Measurements from ENCODE around the gene PRSS48.
"Not testable (repeated sequence)": the region's sequence is repeated elsewhere in the genome, so short reads cannot be mapped to it uniquely, and the experiment has no call there.

The PRSS48 gene

GRCh38 chr4:151228189-151229119 lies 48.5 kb upstream of the PRSS48 start:
- no peak overlapping the region for H3K4me3 ChIP-seq (ENCODE audit: low read depth in 1 of 2, low read length in 2 of 2)
- H3K79me2 ChIP-seq (ENCODE audit: insufficient read depth, low read length): no peaks in the 10 kb centered on the region
- no peaks in the 10 kb centered on the region for H3K4me1 ChIP-seq (ENCODE audit: insufficient read depth, low read length)
- no peaks in the 10 kb centered on the region for H4K20me1 ChIP-seq (ENCODE audit: insufficient read depth, low read length)
- H3K9me3 ChIP-seq (ENCODE audit: insufficient read depth, low read length, severe bottlenecking): no peaks in the 10 kb centered on the region
- no peak overlapping the region for H3K27ac ChIP-seq (ENCODE audit: low read length)
- no peak overlapping the region for H3K9ac ChIP-seq (ENCODE audit: low read depth, low read length)
- H3K27me3 ChIP-seq (ENCODE audit: insufficient read depth, low read length, poor library complexity): peaks cover 6% of the 10 kb centered on the region
- TF ChIP-seq CTCF (IDR thresholded peaks at IDR 0.05; ENCODE audit: borderline replicate concordance, extremely low read depth, low read length, poor library complexity, severe bottlenecking): no peak
- TF ChIP-seq EZH2 (IDR thresholded peaks at IDR 0.05; ENCODE audit: borderline replicate concordance, low read depth, low read length, severe bottlenecking): no peak
- no peak overlapping the region for H2AFZ ChIP-seq (ENCODE audit: low read depth, low read length)
- DNase-seq: no peak
- H3K36me3 ChIP-seq (ENCODE audit: insufficient read depth, low read length): no peaks in the 10 kb centered on the region
- no peak for ATAC-seq (ENCODE audit: insufficient read depth, low read depth)
- no peak overlapping the region for H3K4me2 ChIP-seq (ENCODE audit: insufficient read depth, low read length)

GRCh38 chr4:151231915-151232595 lies 44.9 kb upstream of the PRSS48 start:
- Histone ChIP-seq H3K9ac (ENCODE audit: low read depth, low read length) (no peak overlapping the region), H3K27ac (ENCODE audit: low read length) (no peak overlapping the region), H3K4me2 (ENCODE audit: insufficient read depth, low read length) (no peak overlapping the region), H3K36me3 (ENCODE audit: insufficient read depth, low read length) (no peaks in the 10 kb centered on the region), H4K20me1 (ENCODE audit: insufficient read depth, low read length) (no peaks in the 10 kb centered on the region), H3K9me3 (ENCODE audit: insufficient read depth, low read length, severe bottlenecking) (no peaks in the 10 kb centered on the region), H3K4me3 (ENCODE audit: low read depth in 1 of 2, low read length in 2 of 2) (no peak overlapping the region), H3K4me1 (ENCODE audit: insufficient read depth, low read length) (no peaks in the 10 kb centered on the region), H3K27me3 (ENCODE audit: insufficient read depth, low read length, poor library complexity) (peaks cover 3% of the 10 kb centered on the region), H2AFZ (ENCODE audit: low read depth, low read length) (no peak overlapping the region), H3K79me2 (ENCODE audit: insufficient read depth, low read length) (no peaks in the 10 kb centered on the region)
- DNase-seq (no peak), ATAC-seq (ENCODE audit: insufficient read depth, low read depth) (no peak)
- no peak for TF ChIP-seq EZH2 (IDR thresholded peaks at IDR 0.05; ENCODE audit: borderline replicate concordance, low read depth, low read length, severe bottlenecking)
- TF ChIP-seq CTCF (IDR thresholded peaks at IDR 0.05; ENCODE audit: borderline replicate concordance, extremely low read depth, low read length, poor library complexity, severe bottlenecking): no peak

GRCh38 chr4:151233600-151233999 lies 43.4 kb upstream of the PRSS48 start:
- Histone ChIP-seq H3K79me2 (ENCODE audit: insufficient read depth, low read length) (no peaks in the 10 kb centered on the region), H3K27me3 (ENCODE audit: insufficient read depth, low read length, poor library complexity) (no peaks in the 10 kb centered on the region), H3K9ac (ENCODE audit: low read depth, low read length) (no peak overlapping the region), H3K4me3 (ENCODE audit: low read depth in 1 of 2, low read length in 2 of 2) (no peak overlapping the region), H3K27ac (ENCODE audit: low read length) (no peak overlapping the region), H3K36me3 (ENCODE audit: insufficient read depth, low read length) (no peaks in the 10 kb centered on the region), H3K4me2 (ENCODE audit: insufficient read depth, low read length) (no peak overlapping the region), H2AFZ (ENCODE audit: low read depth, low read length) (no peak overlapping the region), H4K20me1 (ENCODE audit: insufficient read depth, low read length) (no peaks in the 10 kb centered on the region), H3K4me1 (ENCODE audit: insufficient read depth, low read length) (no peaks in the 10 kb centered on the region), H3K9me3 (ENCODE audit: insufficient read depth, low read length, severe bottlenecking) (no peaks in the 10 kb centered on the region)
- ATAC-seq (ENCODE audit: insufficient read depth, low read depth) (no peak), DNase-seq (no peak)
- TF ChIP-seq CTCF (IDR thresholded peaks at IDR 0.05; ENCODE audit: borderline replicate concordance, extremely low read depth, low read length, poor library complexity, severe bottlenecking) (no peak), EZH2 (IDR thresholded peaks at IDR 0.05; ENCODE audit: borderline replicate concordance, low read depth, low read length, severe bottlenecking) (no peak)

GRCh38 chr4:151235373-151235772 lies 41.6 kb upstream of the PRSS48 start:
- H3K4me1 ChIP-seq (ENCODE audit: insufficient read depth, low read length); H3K27ac ChIP-seq (ENCODE audit: low read length); H3K9ac ChIP-seq (ENCODE audit: low read depth, low read length); ATAC-seq (ENCODE audit: insufficient read depth, low read depth); H3K9me3 ChIP-seq (ENCODE audit: insufficient read depth, low read length, severe bottlenecking); H3K36me3 ChIP-seq (ENCODE audit: insufficient read depth, low read length); H2AFZ ChIP-seq (ENCODE audit: low read depth, low read length); H3K4me3 ChIP-seq (ENCODE audit: low read depth in 1 of 2, low read length in 2 of 2); H3K27me3 ChIP-seq (ENCODE audit: insufficient read depth, low read length, poor library complexity); DNase-seq; H4K20me1 ChIP-seq (ENCODE audit: insufficient read depth, low read length); H3K79me2 ChIP-seq (ENCODE audit: insufficient read depth, low read length); H3K4me2 ChIP-seq (ENCODE audit: insufficient read depth, low read length): not testable (repeated sequence)

Data from DND-41 (cell line).